HepG2 (cell line): Measurements from ENCODE around the gene TMEM255B.

ENCODE experiments used
- MEIS1 ChIP-seq: sonication (generic); formaldehyde crosslinking; IDR thresholded peaks from 2 replicates; pipeline ENCODE4 v1.9.0; 2021; ENCODE audit warnings: mild to moderate bottlenecking, missing genetic modification reagents, moderate library complexity, borderline replicate concordance
- PCBP1 ChIP-seq: fragments of 200-400 bp; formaldehyde crosslinking; IDR thresholded peaks from 2 replicates; pipeline ENCODE4 v1.6.1; 2017; ENCODE audit warnings: mild to moderate bottlenecking, low read depth, low read length, borderline replicate concordance
- POLR2AphosphoS5 ChIP-seq: IDR thresholded peaks from 2 replicates; pipeline ENCODE4 v1.6.1; 2012; ENCODE audit warnings: low read depth, low read length
- ZIK1 ChIP-seq: sonication (generic); formaldehyde crosslinking; IDR thresholded peaks from 2 replicates; pipeline ENCODE4 v1.5.0; 2020; ENCODE audit warnings: mild to moderate bottlenecking, low read depth, missing genetic modification reagents, borderline replicate concordance
- ZNF121 ChIP-seq: sonication (generic); formaldehyde crosslinking; IDR thresholded peaks from 2 replicates; pipeline ENCODE4 v1.5.0; 2020; ENCODE audit warnings: mild to moderate bottlenecking, missing genetic modification reagents

- TF ChIP-seq POLR2AphosphoS5 (no peak), ZIK1 (no peak), MEIS1 (CRISPR knock-in tag) (no peak), ZNF121 (no peak), PCBP1 (no peak)
These were observed 28.2 kb upstream of the TMEM255B start for GRCh38 chr13:113730831-113731191.
